Suprapubic skin (tissue), 3 donors: ENCODE results near the gene NDC1.

Source experiments
- POLR2A ChIP-seq, 2 donors: fragments of 450-650 bp; IDR thresholded peaks; one replicate each; pipeline ENCODE4 v1.6.1; 2017; ENCODE audit warnings: antibody characterized with exemption in 2 of 2, mild to moderate bottlenecking in 2 of 2, moderate library complexity in 2 of 2
- TF ChIP-seq, protein P1 (sequence below), 2 donors: fragments of 200-600 bp in 1 of 2; fragments of 450-650 bp in 1 of 2; sonication (generic) in 1 of 2; IDR thresholded peaks; one replicate each; pipeline ENCODE4 v1.5.1; 2016 to 2019; ENCODE audit warnings: antibody characterized with exemption in 2 of 2, mild to moderate bottlenecking in 1 of 2, moderate library complexity in 1 of 2

DNA sequence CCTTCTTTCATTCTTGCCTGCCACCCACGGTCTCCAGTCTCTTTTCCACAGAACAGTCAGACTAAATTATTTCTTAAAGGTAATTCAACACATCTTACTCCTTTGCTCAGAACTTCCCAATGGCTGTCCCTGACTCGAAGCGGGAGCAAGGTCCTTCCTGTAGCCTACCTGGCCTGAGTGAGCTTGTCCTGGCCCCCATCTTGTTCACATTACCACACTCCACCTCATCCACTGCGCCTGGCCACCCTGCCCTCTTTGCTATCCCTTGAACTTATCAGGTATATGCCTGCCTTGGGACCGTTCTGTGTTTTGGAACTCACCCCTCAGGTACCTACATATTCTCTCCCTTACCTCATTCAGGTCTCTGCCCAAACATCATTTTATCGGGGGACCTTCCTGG lies 85.8 kb downstream of the NDC1 start:
- no peak for TF ChIP-seq POLR2A (IDR thresholded peaks at IDR 0.05)
- TF ChIP-seq, protein P1, sequence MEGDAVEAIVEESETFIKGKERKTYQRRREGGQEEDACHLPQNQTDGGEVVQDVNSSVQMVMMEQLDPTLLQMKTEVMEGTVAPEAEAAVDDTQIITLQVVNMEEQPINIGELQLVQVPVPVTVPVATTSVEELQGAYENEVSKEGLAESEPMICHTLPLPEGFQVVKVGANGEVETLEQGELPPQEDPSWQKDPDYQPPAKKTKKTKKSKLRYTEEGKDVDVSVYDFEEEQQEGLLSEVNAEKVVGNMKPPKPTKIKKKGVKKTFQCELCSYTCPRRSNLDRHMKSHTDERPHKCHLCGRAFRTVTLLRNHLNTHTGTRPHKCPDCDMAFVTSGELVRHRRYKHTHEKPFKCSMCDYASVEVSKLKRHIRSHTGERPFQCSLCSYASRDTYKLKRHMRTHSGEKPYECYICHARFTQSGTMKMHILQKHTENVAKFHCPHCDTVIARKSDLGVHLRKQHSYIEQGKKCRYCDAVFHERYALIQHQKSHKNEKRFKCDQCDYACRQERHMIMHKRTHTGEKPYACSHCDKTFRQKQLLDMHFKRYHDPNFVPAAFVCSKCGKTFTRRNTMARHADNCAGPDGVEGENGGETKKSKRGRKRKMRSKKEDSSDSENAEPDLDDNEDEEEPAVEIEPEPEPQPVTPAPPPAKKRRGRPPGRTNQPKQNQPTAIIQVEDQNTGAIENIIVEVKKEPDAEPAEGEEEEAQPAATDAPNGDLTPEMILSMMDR (IDR thresholded peaks at IDR 0.05): no peak
